Activated CD4-positive, alpha-beta T cell treated with anti-CD3 and anti-CD28 coated beads, Interleukin-2, amount 10 ng/mL, durations not matched to agents 7 days and 5 days (primary cell): ENCODE measurements around the gene SDHB. TPM values are rescaled to one million over a fixed set of nuclear protein-coding genes. Genes with fewer than 3 reads are reported as not detected.

Experiments
- CTCF ChIA-PET: fragments of 350-600 bp; sonication (Branson Sonifier 250); formaldehyde crosslinking; loops from one replicate; lab custom pipeline; 2021; ENCODE audit warnings: antibody characterized with exemption; lab: Charles Lee
- POLR2A ChIA-PET: fragments of 350-600 bp; sonication (Branson Sonifier 250); formaldehyde crosslinking; loops from one replicate; lab custom pipeline; 2021; ENCODE audit warnings: antibody characterized with exemption; lab: Charles Lee
- DNase-seq: peaks from one replicate; pipeline ENCODE4 v3.0.0-alpha.2; 2020
- H3K27ac Mint-ChIP-seq: one replicate; pipeline ENCODE4 v1.8.0; 2021; ENCODE audit warnings: mild to moderate bottlenecking, moderate library complexity, mixed read lengths
- H3K27me3 Mint-ChIP-seq: one replicate; pipeline ENCODE4 v1.8.0; 2021; ENCODE audit warnings: mixed read lengths
- H3K36me3 Mint-ChIP-seq: one replicate; pipeline ENCODE4 v1.8.0; 2021; ENCODE audit warnings: low read depth, mixed read lengths
- H3K4me1 Mint-ChIP-seq: one replicate; pipeline ENCODE4 v1.8.0; 2021; ENCODE audit warnings: mixed read lengths
- H3K4me3 Mint-ChIP-seq: one replicate; pipeline ENCODE4 v1.8.0; 2021; ENCODE audit warnings: mild to moderate bottlenecking, moderate library complexity, mixed read lengths
- H3K9me3 Mint-ChIP-seq: one replicate; pipeline ENCODE4 v1.8.0; 2021; ENCODE audit warnings: mixed read lengths
- total RNA-seq, 2 experiments: library from RNA; stranded (reverse); gene quantifications; one replicate each; pipeline ENCODE4 v1.2.3, GENCODE V29; 2021

SDHB gene
- total RNA-seq, 2 experiments from 2014 or later, result 77.7 to 82.8 TPM

GRCh38 chr1:17030206-17030605 is 23.6 kb downstream of the SDHB start:
- peaks cover 6% of the 10 kb centered on the region for H3K4me1 Mint-ChIP-seq
- H3K27me3 Mint-ChIP-seq, result no peaks in the 10 kb centered on the region
- no peak for DNase-seq
- POLR2A ChIA-PET, result no interaction called here
- H3K9me3 Mint-ChIP-seq, result no peaks in the 10 kb centered on the region
- no peak overlapping the region for H3K27ac Mint-ChIP-seq
- CTCF ChIA-PET, result interaction anchor here (0.9 kb wide), 1 partner anchor 9 kb away, joined by 4 read pairs; no protein-coding TSS in a partner anchor
- peaks cover 23% of the 10 kb centered on the region for H3K36me3 Mint-ChIP-seq
- no peak overlapping the region for H3K4me3 Mint-ChIP-seq

GRCh38 chr1:17028662-17029188 is 25.1 kb downstream of the SDHB start:
- Mint-ChIP-seq H3K9me3 (no peaks in the 10 kb centered on the region), H3K4me3 (no peak overlapping the region), H3K36me3 (peaks cover 28% of the 10 kb centered on the region), H3K4me1 (peaks cover 6% of the 10 kb centered on the region), H3K27ac (no peak overlapping the region), H3K27me3 (no peaks in the 10 kb centered on the region)
- ChIA-PET POLR2A (no interaction called here), CTCF (no interaction called here)
- DNase-seq, result no peak

- Mint-ChIP-seq H3K4me1 (peaks cover 2% of the 10 kb centered on the region), H3K9me3 (no peaks in the 10 kb centered on the region), H3K27me3 (no peaks in the 10 kb centered on the region), H3K36me3 (peaks cover 31% of the 10 kb centered on the region), H3K27ac (no peak overlapping the region), H3K4me3 (no peak overlapping the region)
- no peak for DNase-seq
- POLR2A ChIA-PET, result no interaction called here
- CTCF ChIA-PET, result no interaction called here
Observed at GRCh38 chr1:17027900-17028299, 25.9 kb downstream of the SDHB start.

- ChIA-PET POLR2A (no interaction called here), CTCF (no interaction called here)
- DNase-seq, result no peak
- Mint-ChIP-seq H3K4me3 (no peak overlapping the region), H3K27ac (no peak overlapping the region), H3K4me1 (peaks cover 2% of the 10 kb centered on the region), H3K27me3 (no peaks in the 10 kb centered on the region), H3K36me3 (peaks cover 32% of the 10 kb centered on the region), H3K9me3 (no peaks in the 10 kb centered on the region)
Observed at GRCh38 chr1:17027403-17027802, 26.4 kb downstream of the SDHB start.

- POLR2A ChIA-PET, result no interaction called here
- no peak for DNase-seq
- H3K27ac Mint-ChIP-seq, result no peak overlapping the region
- H3K36me3 Mint-ChIP-seq, result peaks cover 38% of the 10 kb centered on the region
- CTCF ChIA-PET, result no interaction called here
- H3K27me3 Mint-ChIP-seq, result no peaks in the 10 kb centered on the region
- peaks cover 12% of the 10 kb centered on the region for H3K4me1 Mint-ChIP-seq
- no peaks in the 10 kb centered on the region for H3K9me3 Mint-ChIP-seq
- no peak overlapping the region for H3K4me3 Mint-ChIP-seq
Observed at GRCh38 chr1:17024721-17025120, 29.1 kb downstream of the SDHB start.

GRCh38 chr1:17023573-17023972 is 30.3 kb downstream of the SDHB start:
- ChIA-PET POLR2A (no interaction called here), CTCF (interaction anchor here (0.5 to 1.8 kb wide), 4 partner anchors 10 to 389 kb away, joined by 3 to 6 read pairs (median 3); no protein-coding TSS in a partner anchor)
- Mint-ChIP-seq H3K36me3 (peaks cover 43% of the 10 kb centered on the region), H3K9me3 (no peaks in the 10 kb centered on the region), H3K4me3 (no peak overlapping the region), H3K4me1 (peaks cover 22% of the 10 kb centered on the region), H3K27me3 (no peaks in the 10 kb centered on the region), H3K27ac (no peak overlapping the region)
- DNase-seq, result no peak

- no peak overlapping the region for H3K4me3 Mint-ChIP-seq
- H3K4me1 Mint-ChIP-seq, result peaks cover 26% of the 10 kb centered on the region
- ChIA-PET POLR2A (no interaction called here), CTCF (interaction anchor here (0.5 to 1.8 kb wide), 5 partner anchors 9 to 388 kb away, joined by 3 to 6 read pairs (median 3); no protein-coding TSS in a partner anchor)
- H3K27ac Mint-ChIP-seq, result no peak overlapping the region
- H3K9me3 Mint-ChIP-seq, result no peaks in the 10 kb centered on the region
- DNase-seq, result no peak
- peaks cover 42% of the 10 kb centered on the region for H3K36me3 Mint-ChIP-seq
- H3K27me3 Mint-ChIP-seq, result no peaks in the 10 kb centered on the region
Observed at GRCh38 chr1:17023102-17023501, 30.7 kb downstream of the SDHB start.

- ChIA-PET POLR2A (interaction anchor here (0.6 kb wide), 1 partner anchor 117 kb away, joined by 4 read pairs; no protein-coding TSS in a partner anchor), CTCF (interaction anchor here (1.1 to 1.8 kb wide), 2 partner anchors 9 to 51 kb away, joined by 3 to 4 read pairs; no protein-coding TSS in a partner anchor)
- Mint-ChIP-seq H3K36me3 (peaks cover 33% of the 10 kb centered on the region), H3K4me3 (no peak overlapping the region), H3K9me3 (no peaks in the 10 kb centered on the region), H3K4me1 (peaks cover 26% of the 10 kb centered on the region), H3K27me3 (no peaks in the 10 kb centered on the region), H3K27ac (peak overlapping the region; percentile 60)
- no peak for DNase-seq
Observed at GRCh38 chr1:17021896-17022295, 31.9 kb downstream of the SDHB start.

- DNase-seq, result no peak
- Mint-ChIP-seq H3K4me3 (no peak overlapping the region), H3K27ac (peak overlapping the region; percentile 38), H3K36me3 (peaks cover 33% of the 10 kb centered on the region), H3K4me1 (peaks cover 26% of the 10 kb centered on the region), H3K9me3 (no peaks in the 10 kb centered on the region), H3K27me3 (no peaks in the 10 kb centered on the region)
- POLR2A ChIA-PET, result no interaction called here
- CTCF ChIA-PET, result interaction anchor here (0.9 to 1.8 kb wide), 2 partner anchors 50 to 61 kb away, joined by 3 read pairs; no protein-coding TSS in a partner anchor
Observed at GRCh38 chr1:17020502-17020901, 33.3 kb downstream of the SDHB start.

- H3K27ac Mint-ChIP-seq, result peak overlapping the region; percentile 72
- ChIA-PET POLR2A (no interaction called here), CTCF (no interaction called here)
Observed at GRCh38 chr1:17018849-17019248, 35.0 kb downstream of the SDHB start.

GRCh38 chr1:17017435-17017834 is 36.4 kb downstream of the SDHB start:
- ChIA-PET CTCF (interaction anchor here (1.0 kb wide), 1 partner anchor 8 kb away, joined by 3 read pairs; no protein-coding TSS in a partner anchor), POLR2A (no interaction called here)
- Mint-ChIP-seq H3K36me3 (peaks cover 22% of the 10 kb centered on the region), H3K9me3 (no peaks in the 10 kb centered on the region), H3K4me3 (no peak overlapping the region), H3K4me1 (peaks cover 28% of the 10 kb centered on the region), H3K27me3 (peaks cover 3% of the 10 kb centered on the region), H3K27ac (no peak overlapping the region)
- no peak for DNase-seq

More at GRCh38 chr1:17018849-17019248, 35.0 kb downstream of the SDHB start:
- Mint-ChIP-seq H3K27me3 (no peaks in the 10 kb centered on the region), H3K4me1 (peaks cover 30% of the 10 kb centered on the region), H3K4me3 (no peak overlapping the region), H3K36me3 (peaks cover 29% of the 10 kb centered on the region), H3K9me3 (no peaks in the 10 kb centered on the region)
- DNase-seq, result no peak

GRCh38 chr1:17016317-17016661 is 37.5 kb downstream of the SDHB start:
- ChIA-PET POLR2A (no interaction called here), CTCF (interaction anchor here (1.3 kb wide), 1 partner anchor 79 kb away, joined by 3 read pairs; no protein-coding TSS in a partner anchor)
- H3K4me3 Mint-ChIP-seq, result no peak overlapping the region
- peaks cover 25% of the 10 kb centered on the region for H3K4me1 Mint-ChIP-seq
- peaks cover 19% of the 10 kb centered on the region for H3K36me3 Mint-ChIP-seq
- no peak overlapping the region for H3K27ac Mint-ChIP-seq
- no peaks in the 10 kb centered on the region for H3K9me3 Mint-ChIP-seq
- DNase-seq, result no peak
- peaks cover 3% of the 10 kb centered on the region for H3K27me3 Mint-ChIP-seq

- no peak for DNase-seq
- Mint-ChIP-seq H3K27ac (no peak overlapping the region), H3K27me3 (peaks cover 3% of the 10 kb centered on the region), H3K4me3 (no peak overlapping the region), H3K9me3 (no peaks in the 10 kb centered on the region), H3K4me1 (peaks cover 35% of the 10 kb centered on the region), H3K36me3 (peaks cover 13% of the 10 kb centered on the region)
- POLR2A ChIA-PET, result no interaction called here
- CTCF ChIA-PET, result no interaction called here
Observed at GRCh38 chr1:17014671-17015567, 38.9 kb downstream of the SDHB start.
